HCT116 (cell line): ENCODE results near the gene PRRT2. TPM values are rescaled to one million over a fixed set of nuclear protein-coding genes. Genes with fewer than 3 reads are reported as not detected.

Source experiments
- ATAC-seq: fragments of 200-7000 bp; cut with Tn5 transposase; 2 replicates; pipeline ENCODE4 v1.9.1; 2020; ENCODE audit warnings: mild to moderate bottlenecking, moderate library complexity
- BruUV-seq: library from RNA; stranded (reverse); fragments of 400-500 nt; replicated peaks from 2 replicates; lab custom pipeline; 2021; lab: Mats Ljungman, UMichigan
- CTCF ChIA-PET: fragments of 300-600 bp; sonication (Branson Sonifier 250); formaldehyde crosslinking; loops from one replicate; lab custom pipeline; 2021; ENCODE audit warnings: antibody characterized with exemption; lab: Charles Lee
- POLR2A ChIA-PET: fragments of 300-600, 350-600 bp; sonication (Branson Sonifier 250); formaldehyde crosslinking; loops from one replicate; lab custom pipeline; 2021; ENCODE audit warnings: antibody characterized with exemption; lab: Charles Lee
- RAD21 ChIA-PET, 2 experiments: fragments of 300-600 bp; sonication (Branson Sonifier 250); formaldehyde crosslinking; loops; one replicate each; lab custom pipeline; 2023; ENCODE audit warnings: low total read pairs in 2 of 2; ENCODE audit not compliant: uncharacterized antibody in 2 of 2, unreplicated experiment in 2 of 2, low non-redundant PET in 1 of 2; lab: Charles Lee
- DNase-seq: peaks from one replicate; pipeline ENCODE4 v3.0.0-alpha.2; 2010; ENCODE audit warnings: low read depth, low spot score
- H2AFZ ChIP-seq: fragments of 200-600 bp; shearing (Covaris generic), sonication (generic); 2 replicates; pipeline ENCODE4 v1.6.1; 2017; ENCODE audit warnings: low read depth, mixed run types, mixed read lengths, antibody characterized with exemption, low read length; ENCODE audit not compliant: poor library complexity, severe bottlenecking
- H3K27ac ChIP-seq: 2 replicates; pipeline ENCODE4 v1.5.1; 2012; ENCODE audit warnings: low read depth, low read length
- H3K27me3 ChIP-seq: fragments of 200-600 bp; sonication (generic); 2 replicates; pipeline ENCODE4 v1.6.1; 2016; ENCODE audit warnings: mixed run types, low read length, mixed read lengths; ENCODE audit not compliant: insufficient read depth
- H3K36me3 ChIP-seq, 2 experiments: fragments of 200-500 bp in 1 of 2; fragments of 200-600 bp in 1 of 2; sonication (Bioruptor generic) in 1 of 2; sonication (generic) in 1 of 2; 2 replicates each; pipeline versions ENCODE4 v1.5.1 to v1.6.1; 2014 to 2016; ENCODE audit warnings: low read length in 2 of 2, inconsistent platforms in 1 of 2, mixed read lengths in 1 of 2, mixed run types in 1 of 2; ENCODE audit not compliant: insufficient read depth in 2 of 2, control insufficient read depth in 1 of 2
- H3K4me1 ChIP-seq, 2 experiments: fragments of 200-600 bp in 1 of 2; sonication (generic) in 1 of 2; 2 replicates each; pipeline versions ENCODE4 v1.5.1 to v1.6.1; 2012 to 2017; ENCODE audit warnings: low read length in 2 of 2, inconsistent platforms in 1 of 2, mild to moderate bottlenecking in 1 of 2, mixed read lengths in 1 of 2, mixed run types in 1 of 2, moderate library complexity in 1 of 2; ENCODE audit not compliant: insufficient read depth in 2 of 2, control insufficient read depth in 1 of 2
- H3K4me2 ChIP-seq: fragments of 200-600 bp; sonication (generic); 2 replicates; pipeline ENCODE4 v1.6.1; 2017; ENCODE audit warnings: mixed run types, low read length, mixed read lengths
- H3K4me3 ChIP-seq, 2 experiments: fragments of 200-600 bp in 1 of 2; sonication (generic) in 1 of 2; replicated peaks in 1 of 2; 2 replicates each; pipeline ENCODE4 v1.5.1; 2011 to 2016; ENCODE audit warnings: low read length in 2 of 2, control low read depth in 1 of 2, low read depth in 1 of 2, mild to moderate bottlenecking in 1 of 2, mixed read lengths in 1 of 2, mixed run types in 1 of 2
- H3K79me2 ChIP-seq: fragments of 200-600 bp; sonication (generic); 2 replicates; pipeline ENCODE4 v1.6.1; 2017; ENCODE audit warnings: mild to moderate bottlenecking, mixed run types, low read length, moderate library complexity, mixed read lengths; ENCODE audit not compliant: insufficient read depth
- H3K9ac ChIP-seq: fragments of 200-600 bp; sonication (generic); 2 replicates; pipeline ENCODE4 v1.6.1; 2016; ENCODE audit warnings: low read length, mixed read lengths
- H3K9me2 ChIP-seq: fragments of 200-600 bp; sonication (generic), shearing (Covaris generic); 2 replicates; pipeline ENCODE4 v1.6.1; 2017; ENCODE audit warnings: mixed run types, mild to moderate bottlenecking, moderate library complexity; ENCODE audit not compliant: insufficient read depth
- H3K9me3 ChIP-seq, 2 experiments: fragments of 200-500 bp in 1 of 2; fragments of 200-600 bp in 1 of 2; sonication (Bioruptor generic) in 1 of 2; sonication (generic) in 1 of 2; 2 replicates each; pipeline ENCODE4 v1.6.1; 2014 to 2017; ENCODE audit warnings: low read length in 2 of 2, mixed read lengths in 2 of 2, inconsistent platforms in 1 of 2, low read depth in 1 of 2, mild to moderate bottlenecking in 1 of 2, mixed run types in 1 of 2, moderate library complexity in 1 of 2; ENCODE audit not compliant: control insufficient read depth in 1 of 2, insufficient read depth in 1 of 2
- H4K20me1 ChIP-seq: fragments of 200-600 bp; sonication (generic), shearing (Covaris generic); 2 replicates; pipeline ENCODE4 v1.6.1; 2017; ENCODE audit warnings: mixed run types, mild to moderate bottlenecking, moderate library complexity; ENCODE audit not compliant: insufficient read depth
- CBX3 ChIP-seq: IDR thresholded peaks from 2 replicates; pipeline ENCODE4 v1.6.1; 2012; ENCODE audit warnings: low read depth
- CEBPB ChIP-seq: IDR thresholded peaks from 2 replicates; pipeline ENCODE4 v1.6.1; 2012; ENCODE audit warnings: low read depth
- ELF1 ChIP-seq: IDR thresholded peaks from 2 replicates; pipeline ENCODE4 v1.6.1; 2012; ENCODE audit warnings: low read depth, borderline replicate concordance
- EZH2 ChIP-seq: fragments of 200-600 bp; sonication (generic); IDR thresholded peaks from 2 replicates; pipeline ENCODE4 v1.6.1; 2017; ENCODE audit warnings: antibody characterized with exemption, mixed run types
- FOSL1 ChIP-seq: IDR thresholded peaks from 2 replicates; pipeline ENCODE4 v1.6.1; 2012; ENCODE audit warnings: low read depth
- JUND ChIP-seq: IDR thresholded peaks from 2 replicates; pipeline ENCODE4 v1.6.1; 2012
- POLR2A ChIP-seq: IDR thresholded peaks from 2 replicates; pipeline ENCODE4 v1.7.0; 2011; ENCODE audit warnings: borderline replicate concordance; ENCODE audit not compliant: insufficient read depth, insufficient read length; ENCODE audit errors: extremely low read depth
- RAD21 ChIP-seq: IDR thresholded peaks from 2 replicates; pipeline ENCODE4 v1.6.1; 2012; ENCODE audit warnings: low read depth, mild to moderate bottlenecking
- TCF7L2 ChIP-seq: IDR thresholded peaks from 2 replicates; pipeline ENCODE4 v1.7.0; 2011; ENCODE audit warnings: borderline replicate concordance, inconsistent platforms; ENCODE audit not compliant: insufficient read depth, insufficient read length; ENCODE audit errors: extremely low read depth
- ZNF274 ChIP-seq: fragments of 200-500 bp; sonication (Bioruptor generic); IDR thresholded peaks from 2 replicates; pipeline ENCODE4 v1.6.1; 2014; ENCODE audit warnings: mild to moderate bottlenecking, low read depth, low read length, inconsistent platforms
- intact Hi-C: fragments of 100-400 bp; cut with micrococcal nuclease; formaldehyde crosslinking; loops from 2 replicates; pipeline ENCODE4 v1.10.0; 2022
- total RNA-seq: library from RNA; stranded (reverse); gene quantifications from one replicate; pipeline ENCODE4 v1.2.1, GENCODE V29; 2021; ENCODE audit not compliant: unreplicated experiment
- TF ChIP-seq, protein P1 (sequence below): IDR thresholded peaks from 2 replicates; pipeline ENCODE4 v1.6.1; 2012; ENCODE audit warnings: low read depth
- TF ChIP-seq, protein P2 (sequence below): IDR thresholded peaks from 2 replicates; pipeline ENCODE4 v1.6.1; 2012
- TF ChIP-seq, protein P3 (sequence below): IDR thresholded peaks from 2 replicates; pipeline ENCODE4 v1.6.1; 2011; ENCODE audit warnings: mild to moderate bottlenecking, low read length, moderate library complexity; ENCODE audit not compliant: insufficient replicate concordance; ENCODE audit errors: extremely low read depth
- TF ChIP-seq, protein P4 (sequence below): IDR thresholded peaks from 2 replicates; pipeline ENCODE4 v1.6.1; 2012

PRRT2 gene
- total RNA-seq, 1 experiment from 2014 or later, result 4.0 TPM

DNA sequence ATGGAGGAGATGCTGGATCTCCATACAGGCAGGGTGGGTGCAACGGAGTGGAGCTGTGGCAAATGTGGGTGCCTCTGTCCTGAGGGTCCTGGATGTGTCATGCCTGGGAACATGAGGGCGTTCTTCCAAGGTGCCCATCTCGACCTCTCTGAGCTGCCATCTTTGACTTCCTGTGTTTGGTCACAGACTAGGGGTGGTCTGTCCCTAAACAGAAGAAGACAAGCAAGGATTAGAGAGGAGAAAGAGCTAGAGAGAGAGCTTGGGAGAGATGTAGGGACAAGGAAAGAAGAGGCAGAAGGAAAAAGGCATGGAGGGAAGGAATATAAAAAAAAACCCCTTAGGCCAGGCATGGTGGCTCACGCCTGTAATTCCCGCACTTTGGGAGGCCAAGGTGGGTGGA, 37.3 kb upstream of the PRRT2 start:
- H3K27me3 ChIP-seq, result no peaks in the 10 kb centered on the region
- H2AFZ ChIP-seq, result no peak overlapping the region
- H3K27ac ChIP-seq, result no peak overlapping the region
- H3K4me1 ChIP-seq, result peaks cover 2 to 19% of the 10 kb centered on the region in 2 experiments; a peak in 2 of 4 replicates
- no peak for DNase-seq
- no peaks in the 10 kb centered on the region for H3K79me2 ChIP-seq
- TF ChIP-seq FOSL1 (no peak), CBX3 (no peak), CEBPB (no peak), JUND (no peak), TCF7L2 (no peak), ELF1 (no peak), POLR2A (no peak), EZH2 (no peak), RAD21 (no peak), ZNF274 (no peak)
- TF ChIP-seq, protein P1, sequence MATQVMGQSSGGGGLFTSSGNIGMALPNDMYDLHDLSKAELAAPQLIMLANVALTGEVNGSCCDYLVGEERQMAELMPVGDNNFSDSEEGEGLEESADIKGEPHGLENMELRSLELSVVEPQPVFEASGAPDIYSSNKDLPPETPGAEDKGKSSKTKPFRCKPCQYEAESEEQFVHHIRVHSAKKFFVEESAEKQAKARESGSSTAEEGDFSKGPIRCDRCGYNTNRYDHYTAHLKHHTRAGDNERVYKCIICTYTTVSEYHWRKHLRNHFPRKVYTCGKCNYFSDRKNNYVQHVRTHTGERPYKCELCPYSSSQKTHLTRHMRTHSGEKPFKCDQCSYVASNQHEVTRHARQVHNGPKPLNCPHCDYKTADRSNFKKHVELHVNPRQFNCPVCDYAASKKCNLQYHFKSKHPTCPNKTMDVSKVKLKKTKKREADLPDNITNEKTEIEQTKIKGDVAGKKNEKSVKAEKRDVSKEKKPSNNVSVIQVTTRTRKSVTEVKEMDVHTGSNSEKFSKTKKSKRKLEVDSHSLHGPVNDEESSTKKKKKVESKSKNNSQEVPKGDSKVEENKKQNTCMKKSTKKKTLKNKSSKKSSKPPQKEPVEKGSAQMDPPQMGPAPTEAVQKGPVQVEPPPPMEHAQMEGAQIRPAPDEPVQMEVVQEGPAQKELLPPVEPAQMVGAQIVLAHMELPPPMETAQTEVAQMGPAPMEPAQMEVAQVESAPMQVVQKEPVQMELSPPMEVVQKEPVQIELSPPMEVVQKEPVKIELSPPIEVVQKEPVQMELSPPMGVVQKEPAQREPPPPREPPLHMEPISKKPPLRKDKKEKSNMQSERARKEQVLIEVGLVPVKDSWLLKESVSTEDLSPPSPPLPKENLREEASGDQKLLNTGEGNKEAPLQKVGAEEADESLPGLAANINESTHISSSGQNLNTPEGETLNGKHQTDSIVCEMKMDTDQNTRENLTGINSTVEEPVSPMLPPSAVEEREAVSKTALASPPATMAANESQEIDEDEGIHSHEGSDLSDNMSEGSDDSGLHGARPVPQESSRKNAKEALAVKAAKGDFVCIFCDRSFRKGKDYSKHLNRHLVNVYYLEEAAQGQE, result no peak
- TF ChIP-seq, protein P2, sequence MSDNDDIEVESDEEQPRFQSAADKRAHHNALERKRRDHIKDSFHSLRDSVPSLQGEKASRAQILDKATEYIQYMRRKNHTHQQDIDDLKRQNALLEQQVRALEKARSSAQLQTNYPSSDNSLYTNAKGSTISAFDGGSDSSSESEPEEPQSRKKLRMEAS, result no peak
- TF ChIP-seq, protein P3, sequence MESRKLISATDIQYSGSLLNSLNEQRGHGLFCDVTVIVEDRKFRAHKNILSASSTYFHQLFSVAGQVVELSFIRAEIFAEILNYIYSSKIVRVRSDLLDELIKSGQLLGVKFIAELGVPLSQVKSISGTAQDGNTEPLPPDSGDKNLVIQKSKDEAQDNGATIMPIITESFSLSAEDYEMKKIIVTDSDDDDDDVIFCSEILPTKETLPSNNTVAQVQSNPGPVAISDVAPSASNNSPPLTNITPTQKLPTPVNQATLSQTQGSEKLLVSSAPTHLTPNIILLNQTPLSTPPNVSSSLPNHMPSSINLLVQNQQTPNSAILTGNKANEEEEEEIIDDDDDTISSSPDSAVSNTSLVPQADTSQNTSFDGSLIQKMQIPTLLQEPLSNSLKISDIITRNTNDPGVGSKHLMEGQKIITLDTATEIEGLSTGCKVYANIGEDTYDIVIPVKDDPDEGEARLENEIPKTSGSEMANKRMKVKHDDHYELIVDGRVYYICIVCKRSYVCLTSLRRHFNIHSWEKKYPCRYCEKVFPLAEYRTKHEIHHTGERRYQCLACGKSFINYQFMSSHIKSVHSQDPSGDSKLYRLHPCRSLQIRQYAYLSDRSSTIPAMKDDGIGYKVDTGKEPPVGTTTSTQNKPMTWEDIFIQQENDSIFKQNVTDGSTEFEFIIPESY, result no peak
- TF ChIP-seq, protein P4, sequence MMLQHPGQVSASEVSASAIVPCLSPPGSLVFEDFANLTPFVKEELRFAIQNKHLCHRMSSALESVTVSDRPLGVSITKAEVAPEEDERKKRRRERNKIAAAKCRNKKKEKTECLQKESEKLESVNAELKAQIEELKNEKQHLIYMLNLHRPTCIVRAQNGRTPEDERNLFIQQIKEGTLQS, result no peak
- no peaks in the 10 kb centered on the region for H3K9me2 ChIP-seq
- CTCF ChIA-PET, result interaction anchor here (1.8 kb wide), 1 partner anchor 15 kb away, joined by 5 read pairs; the partner anchor contains the start of gene KIF22
- no TSS peak for BruUV-seq
- intact Hi-C loops, result no loop called here
- ATAC-seq, result no peak
- no peak overlapping the region for H3K4me3 ChIP-seq
- no peak overlapping the region for H3K4me2 ChIP-seq
- POLR2A ChIA-PET, result interaction anchor here (0.7 kb wide), 1 partner anchor 15 kb away, joined by 4 read pairs; no protein-coding TSS in a partner anchor
- no peaks in the 10 kb centered on the region for H4K20me1 ChIP-seq
- H3K9ac ChIP-seq, result no peak overlapping the region
- H3K9me3 ChIP-seq, result no peaks in the 10 kb centered on the region
- no peaks in the 10 kb centered on the region for H3K36me3 ChIP-seq
- RAD21 ChIA-PET, result no interaction called here
